Ammon's horn (tissue), 1 donor: ENCODE data around the gene OBP2A.
"Not testable (repeated sequence)": the region's sequence is repeated elsewhere in the genome, so short reads cannot be mapped to it uniquely, and the experiment has no call there.

ENCODE experiments used
- DNase-seq: peaks from one replicate; pipeline ENCODE4 v3.0.0-alpha.2; 2016; ENCODE audit warnings: low spot score

Gene OBP2A

DNA sequence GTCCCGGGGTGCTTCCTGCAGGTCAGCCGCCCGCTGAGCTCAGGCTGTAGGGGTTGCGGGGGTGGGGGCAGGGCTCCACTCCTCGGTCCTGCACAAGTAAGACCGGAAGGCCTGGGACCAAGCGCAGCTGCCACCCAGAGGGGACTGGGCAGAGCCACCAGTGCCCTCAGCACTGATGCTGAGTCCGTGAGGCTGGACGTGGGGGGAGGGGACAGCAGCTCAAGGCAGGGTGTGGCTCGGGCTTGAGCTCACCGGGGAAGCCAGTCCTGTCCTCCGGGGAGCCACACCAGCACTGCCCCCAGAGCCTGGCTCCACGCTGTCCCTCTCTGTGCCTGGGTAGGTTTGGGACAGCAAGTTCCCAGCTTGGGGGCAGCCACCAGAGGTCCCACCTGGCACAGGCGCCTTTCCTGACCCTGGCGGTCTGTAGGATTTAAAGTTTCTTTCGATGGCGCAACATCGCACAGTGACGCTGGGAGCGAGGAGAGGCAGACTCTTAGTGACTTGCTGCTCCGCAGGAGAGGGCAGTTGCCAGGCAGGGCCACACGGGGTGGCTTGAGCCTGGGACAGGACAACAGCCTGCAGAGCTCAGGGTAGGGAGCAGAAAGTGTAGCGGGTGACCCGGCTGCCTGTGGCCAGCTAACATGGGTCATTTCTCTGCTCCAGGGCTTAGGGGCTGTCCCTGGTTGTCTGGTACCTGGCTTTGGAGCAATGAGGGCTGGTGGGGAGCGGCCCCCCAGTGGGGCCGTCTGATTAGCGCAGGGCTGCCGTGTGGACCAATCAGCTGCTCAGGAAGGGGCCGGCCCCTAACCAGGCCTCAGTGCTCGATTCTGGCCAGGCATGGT, 19.0 kb upstream of the OBP2A start:
- DNase-seq: no peak

DNA sequence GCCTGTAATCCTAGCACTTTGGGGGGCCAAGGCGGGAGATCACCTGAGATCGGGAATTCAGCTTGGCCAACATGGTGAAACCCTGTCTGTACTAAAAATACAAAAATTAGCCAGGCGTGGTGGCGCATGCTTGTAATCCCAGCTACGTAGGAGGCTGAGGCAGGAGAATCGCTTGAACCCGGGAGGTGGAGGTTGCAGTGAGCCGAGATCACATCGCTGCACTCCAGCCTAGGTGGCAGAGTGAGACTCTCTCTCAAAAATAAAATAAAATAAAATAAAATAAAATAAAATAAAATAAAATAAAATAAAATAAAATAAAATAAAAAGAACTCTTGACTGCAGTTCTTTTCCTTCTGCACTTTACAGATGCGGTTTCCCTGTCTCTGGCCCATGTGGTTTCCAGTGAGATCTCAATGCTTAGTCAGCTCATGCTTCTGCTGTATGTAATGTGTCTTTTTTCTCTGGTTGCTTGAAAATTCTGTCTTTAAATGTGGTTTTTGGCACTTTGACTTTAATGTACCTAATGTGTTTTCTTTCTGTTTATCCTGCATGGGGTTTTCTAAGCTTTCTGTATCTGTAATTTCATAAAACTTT, 17.0 kb upstream of the OBP2A start:
- DNase-seq: not testable (repeated sequence)

DNA sequence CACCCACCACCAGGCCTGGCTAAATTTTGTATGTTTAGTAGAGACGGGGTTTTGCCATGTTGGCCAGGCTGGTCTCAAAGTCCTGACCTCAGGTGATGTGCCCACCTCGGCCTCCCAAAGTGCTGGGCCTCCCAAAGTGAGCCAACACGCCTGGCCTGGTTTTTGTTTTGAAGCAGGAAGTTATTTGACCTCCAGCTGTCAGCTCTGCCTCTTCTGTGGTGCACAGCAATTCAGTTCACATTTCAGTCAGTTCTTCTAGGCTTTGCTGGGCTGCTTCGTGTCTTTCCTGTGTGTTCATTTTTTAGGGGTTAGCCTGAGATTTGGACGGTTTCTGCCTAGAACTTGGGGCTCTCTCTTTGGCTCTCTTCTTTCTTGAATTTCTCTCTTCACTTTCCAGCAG, 15.8 kb upstream of the OBP2A start:
- no peak for DNase-seq

DNA sequence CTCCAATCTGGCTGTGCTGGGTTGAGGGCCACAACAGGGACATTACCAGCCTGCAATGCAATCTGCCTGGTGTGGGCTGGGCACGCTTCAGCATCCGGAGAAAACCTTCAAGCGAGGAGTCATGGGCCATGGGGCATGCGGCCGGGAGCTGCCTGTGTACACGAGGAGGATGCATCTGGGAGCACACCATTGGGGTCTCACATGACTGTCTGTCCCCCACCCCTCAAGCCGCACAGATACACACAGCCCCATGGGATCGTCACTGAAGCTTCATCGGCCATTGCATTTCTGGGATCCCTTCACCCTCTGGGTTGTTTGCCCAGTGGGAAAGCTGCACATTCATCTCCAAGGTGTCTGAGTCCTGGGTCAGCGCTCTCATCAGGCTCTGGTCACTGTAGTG, 14.8 kb upstream of the OBP2A start:
- no peak for DNase-seq

DNA sequence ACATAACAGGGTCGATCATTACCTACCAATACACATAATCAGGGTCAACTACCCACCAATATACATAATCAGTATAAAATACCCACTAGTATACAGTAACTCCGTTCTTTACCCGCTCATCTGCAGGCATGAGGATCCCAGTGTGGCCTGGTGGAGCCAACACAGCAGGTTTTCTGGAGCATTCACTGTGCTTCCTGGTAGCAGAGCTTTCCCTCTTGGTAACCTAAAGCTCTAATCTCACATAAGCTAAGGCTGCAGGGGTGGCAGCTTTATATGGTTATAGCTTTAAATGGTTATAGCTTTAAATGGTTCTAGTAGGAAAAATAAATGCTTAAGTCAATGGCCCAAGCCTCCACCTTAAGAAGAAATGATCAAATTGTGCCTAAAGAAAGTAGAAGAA, 12.8 kb upstream of the OBP2A start:
- no peak for DNase-seq

DNA sequence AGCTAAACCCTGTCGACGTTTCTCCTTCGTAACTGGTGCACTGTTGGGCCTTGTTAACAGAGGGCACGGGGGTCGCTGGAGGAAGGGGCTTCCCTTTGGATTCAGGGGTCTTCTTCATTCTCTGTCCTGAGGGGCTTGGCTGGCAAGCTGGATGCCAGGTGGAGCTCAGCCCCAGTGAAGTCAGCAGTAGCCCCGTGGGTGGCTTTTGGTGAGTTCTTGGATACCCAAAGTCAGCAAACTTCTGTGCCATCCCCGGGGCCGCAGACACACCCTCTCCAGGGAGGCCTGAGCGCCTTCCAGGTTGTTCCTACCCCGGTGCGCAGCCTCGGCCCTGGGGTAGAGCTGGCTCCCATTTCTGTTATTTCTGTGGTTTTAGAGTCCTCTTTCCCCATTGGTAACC, 12.3 kb upstream of the OBP2A start:
- no peak for DNase-seq

DNA sequence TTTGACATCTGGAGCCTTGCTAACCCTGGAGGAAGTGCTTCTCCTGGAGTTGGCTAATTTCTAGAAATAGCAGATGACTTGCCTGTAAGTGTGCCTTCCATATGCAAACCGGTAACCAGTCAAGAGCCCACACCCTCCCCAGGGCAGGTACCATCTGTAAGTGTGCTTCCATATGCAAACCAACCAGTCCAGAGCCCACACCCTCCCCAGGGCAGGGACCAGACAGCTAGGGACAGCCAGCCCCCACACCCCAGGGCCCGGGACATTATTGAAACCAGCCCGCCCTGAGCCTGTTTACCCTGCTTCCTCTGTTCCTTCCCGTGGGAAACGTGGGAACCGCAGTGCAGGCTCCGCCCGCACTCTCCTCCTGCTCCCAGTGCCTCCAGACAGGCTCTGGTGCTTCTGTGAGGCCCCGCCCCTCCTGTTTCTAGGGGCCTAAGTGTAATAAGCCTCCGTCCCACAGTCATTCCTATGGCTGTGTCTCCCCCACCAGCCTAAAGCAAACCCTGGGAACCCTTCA, 11.7 kb upstream of the OBP2A start:
- not testable (repeated sequence) for DNase-seq

DNA sequence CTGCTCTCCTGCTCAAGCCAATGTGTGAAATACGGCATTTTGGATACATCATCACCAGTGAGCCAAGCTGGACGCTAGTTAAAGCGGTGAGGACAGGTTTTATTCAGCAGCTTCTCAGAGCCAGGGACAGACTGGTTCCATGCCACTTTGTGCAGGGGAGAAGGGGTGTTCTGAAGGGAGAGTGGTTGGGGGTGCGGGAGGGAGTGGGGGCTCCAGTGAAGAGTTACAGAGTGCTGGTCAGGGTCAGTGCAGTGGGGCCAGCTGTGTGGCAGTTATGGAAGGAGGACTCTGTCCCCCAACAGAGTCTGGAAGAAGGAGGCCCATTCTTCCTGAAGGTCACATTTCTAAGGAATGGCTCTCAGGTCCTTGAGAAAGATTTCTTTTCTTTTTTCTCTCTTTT, 11.1 kb upstream of the OBP2A start:
- not testable (repeated sequence) for DNase-seq

DNA sequence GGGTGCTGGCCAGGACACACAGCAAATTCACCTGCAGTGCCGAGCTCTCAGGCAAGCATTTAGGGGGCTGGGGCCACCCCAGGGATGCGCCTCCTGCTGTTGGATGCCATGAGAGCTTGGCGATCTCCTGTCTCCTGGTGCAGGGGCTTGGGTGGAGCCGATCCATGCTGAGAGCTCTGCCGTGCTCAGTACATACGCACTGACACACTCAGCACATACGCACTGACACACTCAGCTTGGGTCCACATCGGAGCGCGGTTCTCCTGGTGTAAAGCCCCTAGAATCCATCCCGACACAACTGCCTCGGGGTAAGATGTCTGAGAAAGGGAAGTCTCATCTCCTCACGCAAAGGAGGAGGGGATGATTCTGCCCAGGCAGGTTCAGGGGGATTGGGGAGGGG, 10.3 kb upstream of the OBP2A start:
- not testable (repeated sequence) for DNase-seq

DNA sequence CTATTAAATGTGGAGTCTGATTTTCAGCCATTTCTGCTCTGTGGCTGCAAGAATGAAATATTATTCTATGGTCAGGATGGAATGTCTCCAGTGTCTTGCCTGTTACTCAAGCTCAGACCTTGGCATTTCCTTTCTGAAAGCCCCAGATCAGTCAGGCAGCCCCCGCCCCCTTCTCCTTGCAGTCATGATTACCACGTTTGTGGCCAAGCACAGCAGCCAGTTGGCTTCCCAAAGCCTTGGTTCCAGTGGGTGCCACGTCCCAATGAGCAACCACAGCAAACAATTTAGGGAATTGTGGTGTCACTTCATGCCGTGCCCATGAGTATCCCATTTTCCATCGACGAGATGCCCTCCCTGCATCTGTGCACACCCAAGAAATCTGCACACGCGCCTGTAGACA, 9.7 kb upstream of the OBP2A start:
- no peak for DNase-seq

DNA sequence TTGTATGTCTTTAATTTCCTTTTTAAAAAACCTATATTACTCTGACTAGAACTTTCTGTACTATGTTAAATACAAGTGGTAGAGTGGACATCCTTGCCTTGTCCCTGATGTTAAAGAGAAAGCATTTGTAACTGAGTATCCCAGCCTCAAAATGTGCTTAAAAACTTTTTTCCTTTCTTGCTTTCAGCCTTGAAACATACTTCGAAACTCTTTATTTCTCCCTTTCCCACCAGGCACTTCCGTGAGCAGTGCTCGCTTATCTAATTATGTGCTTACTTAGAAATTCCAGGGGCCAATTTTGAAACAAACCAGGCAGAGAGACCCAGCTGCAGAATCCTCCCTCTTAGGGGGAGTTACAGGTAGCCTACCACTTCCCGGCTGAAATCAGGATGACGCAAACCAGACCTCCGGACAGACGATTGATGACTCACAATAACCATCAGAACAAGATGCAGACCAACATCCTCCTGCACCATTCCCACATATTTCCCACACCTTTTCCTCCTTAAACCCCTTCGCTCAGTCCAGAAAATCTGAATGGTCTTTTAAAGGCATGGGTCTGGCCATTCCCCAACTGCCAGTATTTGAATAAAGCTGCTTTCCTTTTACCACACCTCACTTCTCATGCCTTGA, 2.5 kb upstream of the OBP2A start:
- DNase-seq: not testable (repeated sequence)

DNA sequence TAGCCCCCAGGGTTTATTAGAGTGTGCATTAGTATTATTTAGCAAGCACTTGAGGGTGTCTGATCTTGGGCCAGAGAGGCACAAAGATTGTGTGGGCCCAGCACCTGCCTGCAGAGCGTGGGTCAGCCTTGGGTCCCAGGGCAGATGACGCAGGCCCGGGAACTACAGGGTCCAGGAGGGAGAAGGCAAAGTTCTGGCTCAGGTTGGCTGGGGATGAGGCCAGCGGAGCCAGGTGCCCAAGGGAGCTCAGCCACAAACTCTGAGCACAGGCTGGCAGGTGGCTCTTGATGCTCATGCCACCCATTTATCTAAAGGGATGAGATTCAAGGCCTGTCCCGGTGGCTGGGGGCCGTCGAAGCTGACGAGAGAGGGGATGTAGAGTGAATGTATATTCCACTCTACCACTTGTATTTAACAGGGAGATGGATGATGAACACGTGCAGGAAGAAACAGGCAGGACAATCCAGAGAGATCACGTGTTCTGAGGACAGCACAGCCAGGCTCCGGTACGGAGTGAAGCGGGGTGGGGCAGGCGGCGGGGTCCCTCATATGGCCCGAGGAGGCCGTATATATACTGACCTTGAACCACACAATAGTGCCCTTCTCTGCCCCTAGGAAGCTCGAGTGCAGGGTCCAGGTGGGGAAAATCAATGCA, 818 bp upstream of the OBP2A start:
- no peak for DNase-seq

DNA sequence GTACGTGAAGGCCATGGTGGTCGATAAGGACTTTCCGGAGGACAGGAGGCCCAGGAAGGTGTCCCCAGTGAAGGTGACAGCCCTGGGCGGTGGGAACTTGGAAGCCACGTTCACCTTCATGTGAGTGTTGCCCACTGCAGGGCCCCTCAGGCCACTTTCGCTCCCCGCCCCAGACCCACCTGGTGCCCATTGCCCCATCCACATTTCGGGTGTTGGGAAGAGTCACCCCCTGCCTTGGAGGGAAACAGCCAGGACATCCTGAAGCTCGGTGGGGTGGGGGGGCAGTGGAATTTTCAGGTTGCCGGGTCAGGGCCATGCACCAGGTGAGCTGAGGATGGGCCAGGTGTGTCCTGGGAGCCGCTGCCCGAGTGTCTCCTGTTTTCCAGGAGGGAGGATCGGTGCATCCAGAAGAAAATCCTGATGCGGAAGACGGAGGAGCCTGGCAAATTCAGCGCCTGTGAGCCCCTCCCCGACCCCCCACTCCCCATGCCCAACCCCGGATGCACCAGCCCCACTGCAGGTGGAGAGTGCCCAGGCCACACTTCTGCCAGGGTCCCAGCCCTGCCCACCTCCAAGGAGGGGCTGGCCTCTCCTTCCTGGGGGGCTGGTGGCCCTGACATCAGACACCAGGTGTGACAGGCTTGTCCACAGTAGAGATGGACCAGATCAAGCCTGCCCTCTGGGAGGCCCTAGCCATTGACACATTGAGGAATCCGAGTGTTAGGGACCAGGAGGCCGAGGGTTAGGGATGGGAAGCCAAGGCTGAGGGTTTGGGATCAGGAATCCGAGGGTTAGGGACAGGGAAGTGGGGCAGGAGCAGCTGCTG, 1.1 kb downstream of the OBP2A start:
- DNase-seq: not testable (repeated sequence)

DNA sequence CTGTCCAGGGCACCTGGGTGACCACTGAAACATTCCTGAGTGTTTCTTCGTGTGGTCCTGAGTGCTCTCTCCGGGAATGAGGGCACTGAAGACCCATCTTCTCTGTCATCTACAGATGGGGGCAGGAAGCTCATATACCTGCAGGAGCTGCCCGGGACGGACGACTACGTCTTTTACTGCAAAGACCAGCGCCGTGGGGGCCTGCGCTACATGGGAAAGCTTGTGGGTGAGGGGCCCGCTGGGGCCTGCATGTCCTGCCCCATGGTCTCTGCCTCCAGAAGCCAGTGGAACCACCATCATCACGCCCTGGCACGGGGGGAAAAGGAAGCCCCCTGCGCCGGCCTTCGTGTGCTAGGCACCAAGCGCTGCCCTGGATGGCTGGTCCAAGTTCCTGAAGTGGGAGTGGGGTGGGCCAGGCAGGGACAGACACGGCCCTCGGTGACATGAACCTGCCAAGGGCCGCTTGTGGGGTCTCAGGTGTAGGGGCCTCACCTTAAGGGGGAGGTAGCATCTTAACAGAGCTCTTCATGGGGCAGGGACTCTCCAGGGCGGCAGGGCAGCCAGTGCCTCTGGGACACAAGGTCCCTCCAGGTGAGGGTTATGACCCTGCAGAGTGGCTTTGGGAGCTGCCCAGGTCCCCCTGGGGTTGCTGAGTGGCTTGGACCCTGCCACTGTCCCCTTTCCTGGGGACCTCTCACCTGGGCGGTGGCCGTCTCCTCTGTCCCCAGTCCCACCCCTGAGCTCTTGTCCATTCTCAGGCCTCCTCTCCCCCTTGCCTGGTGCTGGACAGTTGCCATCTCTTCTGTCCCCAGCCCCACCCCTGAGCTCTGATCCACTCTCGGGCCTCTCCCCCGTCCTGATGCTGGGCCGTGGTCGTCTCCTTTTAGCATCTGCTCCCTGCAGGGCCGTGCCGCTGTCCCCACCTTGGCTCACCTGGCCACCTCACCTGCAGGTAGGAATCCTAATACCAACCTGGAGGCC, 2.1 kb downstream of the OBP2A start:
- no peak for DNase-seq

DNA sequence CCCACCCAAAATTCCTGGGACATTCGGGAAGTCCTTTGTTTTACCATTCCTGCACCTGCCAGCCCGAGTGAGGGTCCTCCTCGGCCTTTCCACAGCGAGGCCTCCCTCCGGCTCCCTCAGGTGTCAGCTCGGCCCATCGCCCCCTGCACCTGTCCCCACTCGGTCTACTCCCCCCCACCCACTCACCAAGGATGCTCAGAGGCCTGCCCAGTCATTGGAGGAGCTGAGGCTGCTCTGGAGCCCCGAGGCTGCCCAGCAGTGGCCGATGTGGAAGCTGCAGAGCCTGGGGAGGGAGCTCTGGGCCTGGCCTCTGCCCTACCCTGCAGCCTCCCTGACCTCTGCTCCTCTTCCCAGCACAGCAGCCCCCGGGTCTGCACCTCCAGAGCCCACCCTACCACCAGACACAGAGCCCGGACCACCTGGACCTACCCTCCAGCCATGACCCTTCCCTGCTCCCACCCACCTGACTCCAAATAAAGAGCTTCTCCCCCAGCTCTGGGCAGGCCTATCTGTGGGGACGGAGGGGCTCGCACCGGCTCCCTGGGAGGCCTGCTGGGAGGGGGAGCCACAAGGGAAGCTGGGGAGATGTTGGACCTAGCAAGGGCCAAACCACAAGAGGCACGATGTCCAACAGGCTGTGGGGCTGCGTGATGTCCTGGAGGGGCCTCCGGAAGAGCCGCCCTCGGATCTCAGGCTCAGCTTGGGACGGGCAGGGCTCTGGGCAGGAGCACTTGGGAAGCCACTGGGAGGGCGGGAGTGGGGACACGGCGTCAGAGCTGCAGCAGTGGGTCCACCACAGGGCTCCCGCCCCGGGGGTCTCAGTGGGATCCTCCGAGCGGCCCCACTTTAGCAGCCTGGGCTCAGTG, 3.8 kb downstream of the OBP2A start:
- DNase-seq: not testable (repeated sequence)

DNA sequence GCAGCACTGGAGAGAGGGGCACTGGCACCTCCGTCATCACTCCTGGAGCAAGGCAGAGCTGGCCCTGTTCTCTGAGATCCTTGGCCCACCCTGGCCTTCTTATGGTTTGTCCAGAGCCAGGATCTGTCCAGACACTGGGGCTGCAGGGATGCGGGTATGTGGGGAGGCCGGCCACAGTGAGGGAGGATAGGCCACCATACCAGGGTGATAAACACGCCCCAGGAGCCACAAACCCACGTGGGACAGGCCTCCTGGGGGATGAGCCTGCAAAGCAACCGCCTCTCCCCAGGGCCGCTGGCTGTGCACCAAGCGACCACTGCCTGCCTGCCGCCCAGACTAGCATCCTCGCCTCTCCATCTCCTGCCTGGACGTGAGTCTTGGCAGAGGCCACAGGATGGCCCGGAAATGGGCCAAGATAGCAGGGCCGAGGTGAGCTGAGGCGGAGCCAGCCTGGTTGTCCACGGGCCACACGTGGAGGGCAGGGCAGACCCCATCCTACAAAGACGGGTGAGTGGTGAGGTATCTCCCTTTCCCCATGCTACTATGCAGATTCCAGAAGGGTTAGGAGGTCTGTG, 4.5 kb downstream of the OBP2A start:
- no peak for DNase-seq

DNA sequence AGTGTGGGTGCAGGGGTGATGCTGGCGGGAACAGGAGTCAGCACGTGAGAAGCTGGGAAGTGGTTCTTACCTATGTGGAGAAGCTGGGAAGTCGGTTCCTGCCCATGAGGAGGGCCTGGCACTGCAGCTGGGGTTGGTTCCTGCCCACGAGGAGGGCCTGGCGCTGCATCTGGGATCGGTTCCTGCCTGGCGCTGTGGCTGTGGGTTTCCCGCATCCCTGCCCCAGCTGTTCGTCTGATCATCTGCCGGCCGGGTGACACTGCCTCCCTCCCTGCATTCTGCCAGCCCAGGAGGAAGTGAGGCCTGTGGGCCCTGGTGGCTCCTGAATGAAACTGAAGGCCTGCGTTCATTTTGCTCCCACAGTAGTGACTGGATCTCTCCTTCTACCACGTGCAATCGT, 5.1 kb downstream of the OBP2A start:
- DNase-seq: no peak

DNA sequence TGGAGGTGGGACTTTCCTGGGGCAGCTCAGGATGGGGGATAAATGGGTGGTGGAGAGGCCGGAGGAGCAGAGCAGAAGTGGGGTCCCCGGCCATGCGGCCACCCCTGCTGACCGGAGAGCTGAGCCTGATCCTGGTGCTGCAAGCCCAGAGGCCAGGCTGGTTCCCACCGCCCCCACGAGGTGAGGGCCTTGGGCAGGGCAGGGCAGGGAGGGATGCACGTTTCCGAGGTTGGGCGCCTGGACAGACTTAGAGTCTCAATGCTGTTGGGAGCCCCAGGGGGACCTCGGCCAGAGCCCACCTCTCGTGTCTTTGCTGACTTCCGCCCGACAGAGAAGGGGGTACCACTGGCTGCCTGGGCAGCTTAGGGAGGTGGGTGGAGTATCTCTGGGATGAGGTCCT, 5.5 kb downstream of the OBP2A start:
- no peak for DNase-seq
